ENCODE data around the gene FAM180B.
"Not testable (repeated sequence)": the region's sequence is repeated elsewhere in the genome, so short reads cannot be mapped to it uniquely, and the experiment has no call there.

FAM180B gene

DNA sequence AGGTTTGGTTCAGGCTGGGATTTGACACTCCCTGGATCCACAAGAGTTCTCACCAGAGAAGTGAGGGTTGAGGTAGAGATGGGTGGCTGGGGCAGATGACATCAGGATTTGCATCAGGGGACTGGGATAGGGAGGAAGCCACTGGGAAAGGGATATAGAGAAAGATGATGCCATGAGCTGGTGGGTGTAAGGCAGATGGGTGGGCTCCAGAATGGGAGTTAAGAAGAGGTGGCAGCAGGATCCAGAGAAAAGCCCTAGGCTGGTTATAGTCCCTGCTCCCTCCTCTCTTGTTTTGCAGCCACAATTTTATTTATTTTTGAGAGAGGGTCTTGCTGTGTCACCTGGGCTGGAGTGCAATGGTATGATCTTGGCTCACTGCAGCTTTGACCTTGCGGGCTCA is 9.5 kb downstream of the FAM180B start:
- no peak for DNase-seq

DNA sequence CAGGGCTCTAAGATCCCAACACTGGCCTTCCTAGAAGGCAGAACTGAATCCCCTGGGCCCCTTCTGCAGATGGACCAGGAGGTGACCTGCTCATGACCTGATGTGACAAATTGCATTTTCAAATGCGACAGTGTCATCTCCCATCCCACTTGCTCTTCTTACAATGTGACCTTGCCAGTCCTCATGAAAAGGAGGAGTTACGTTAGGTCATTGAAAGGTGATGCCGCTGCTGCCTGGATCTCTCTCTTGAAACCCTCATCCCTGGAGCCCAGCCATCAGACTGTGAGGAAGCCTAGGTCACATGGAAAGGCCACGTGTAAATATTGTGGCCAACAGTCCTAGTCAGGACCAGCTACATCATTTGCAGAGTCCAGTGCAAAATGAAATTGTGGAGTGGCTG is 13.4 kb downstream of the FAM180B start:
- DNase-seq, result no peak

DNA sequence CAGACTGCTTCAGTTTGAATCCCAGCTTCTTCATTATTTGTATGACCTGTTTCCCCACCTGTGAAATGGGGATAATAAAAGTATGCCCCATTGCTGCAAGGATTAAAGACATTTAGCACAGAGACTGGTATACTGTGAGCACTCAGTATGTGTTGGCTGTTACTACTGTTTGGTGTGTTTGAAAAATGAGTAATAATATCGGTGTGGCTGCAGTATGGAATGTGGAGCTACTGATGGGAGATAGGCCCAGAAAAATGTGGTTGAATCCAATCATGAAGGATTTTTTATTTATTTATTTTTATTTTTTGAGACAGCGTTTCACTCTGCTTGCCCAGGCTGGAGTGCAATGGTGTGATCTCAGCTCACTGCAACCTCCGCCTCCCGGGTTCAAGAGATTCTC is 16.8 kb downstream of the FAM180B start:
- no peak for DNase-seq

DNA sequence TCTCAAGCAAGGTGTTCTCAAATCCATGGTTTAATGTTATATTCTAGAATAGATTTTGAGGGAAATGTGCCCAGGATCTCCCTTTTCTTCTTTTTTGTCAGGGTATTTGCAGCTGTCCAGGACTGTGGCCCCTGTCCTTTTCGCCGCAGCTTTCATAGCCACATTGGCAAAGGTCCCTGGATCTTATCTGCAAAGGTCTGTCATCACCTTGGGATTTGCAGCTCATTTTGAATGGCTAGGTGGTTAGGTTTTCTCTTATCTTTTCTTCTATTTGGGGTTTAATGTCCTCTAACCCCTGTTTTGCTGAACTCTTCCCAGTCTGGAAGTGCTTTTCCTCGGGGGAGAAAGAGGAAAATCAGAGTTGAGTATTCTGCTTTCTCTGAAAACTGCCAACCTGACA is 19.4 kb downstream of the FAM180B start:
- DNase-seq, result no peak

DNA sequence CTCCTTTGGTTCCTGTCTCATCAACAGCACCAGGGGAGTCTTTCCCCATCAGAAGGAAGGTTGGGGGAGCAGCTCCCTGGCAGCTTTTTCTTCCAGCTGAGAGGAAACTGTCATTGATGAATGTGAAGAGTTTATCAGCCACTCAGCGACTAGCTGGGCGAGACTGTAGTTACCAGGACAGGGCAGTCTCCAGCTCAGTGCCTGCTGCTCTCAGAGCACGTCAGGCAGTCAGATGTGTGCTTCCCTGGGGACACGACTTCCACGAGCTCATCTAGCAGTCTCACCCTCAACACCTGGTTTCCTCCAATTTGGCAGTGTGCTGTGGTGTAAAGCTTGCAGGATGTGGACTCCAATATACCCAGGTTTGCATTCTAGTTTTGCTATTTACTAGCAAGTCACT is 20.3 kb downstream of the FAM180B start:
- DNase-seq, result no peak

DNA sequence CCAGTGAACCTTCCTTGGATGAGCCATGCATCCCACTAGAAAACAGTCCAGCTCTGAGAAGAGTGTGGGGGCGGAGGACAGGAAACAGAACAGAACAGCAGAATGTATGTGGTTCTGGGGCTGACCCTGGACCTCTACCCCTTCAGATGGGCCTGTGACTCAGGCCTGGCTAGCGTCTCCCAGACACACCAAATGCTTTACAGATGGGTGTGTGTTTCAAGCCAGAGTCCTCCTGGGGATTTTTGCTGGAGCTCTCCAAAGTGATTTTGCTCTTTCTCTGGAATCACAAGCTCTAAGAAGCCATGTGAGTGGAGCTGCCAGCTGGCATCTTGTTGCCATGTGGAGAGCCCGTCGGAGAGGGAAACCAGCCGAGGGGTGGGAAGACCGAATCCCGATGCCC is 20.9 kb downstream of the FAM180B start:
- no peak for DNase-seq

DNA sequence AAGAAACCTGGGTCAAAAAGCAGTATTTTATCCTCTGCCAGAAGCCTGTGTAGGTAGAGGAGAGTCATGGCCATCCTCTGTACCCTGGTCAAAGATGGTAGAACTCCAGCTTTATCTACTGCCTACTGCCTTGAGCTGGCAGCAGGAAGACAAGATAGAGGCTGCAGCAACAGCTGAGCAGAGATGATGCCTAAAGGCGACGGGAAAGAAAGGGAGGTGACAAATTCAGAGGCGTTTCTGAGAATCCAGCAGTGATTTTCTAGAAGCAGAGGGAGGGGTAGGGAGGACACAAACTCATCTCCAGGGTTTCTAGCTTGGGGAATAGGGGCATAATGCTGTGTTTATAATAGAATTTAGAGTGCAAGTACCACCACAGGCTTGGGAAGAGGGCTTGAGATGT is 23.2 kb downstream of the FAM180B start:
- no peak for DNase-seq

DNA sequence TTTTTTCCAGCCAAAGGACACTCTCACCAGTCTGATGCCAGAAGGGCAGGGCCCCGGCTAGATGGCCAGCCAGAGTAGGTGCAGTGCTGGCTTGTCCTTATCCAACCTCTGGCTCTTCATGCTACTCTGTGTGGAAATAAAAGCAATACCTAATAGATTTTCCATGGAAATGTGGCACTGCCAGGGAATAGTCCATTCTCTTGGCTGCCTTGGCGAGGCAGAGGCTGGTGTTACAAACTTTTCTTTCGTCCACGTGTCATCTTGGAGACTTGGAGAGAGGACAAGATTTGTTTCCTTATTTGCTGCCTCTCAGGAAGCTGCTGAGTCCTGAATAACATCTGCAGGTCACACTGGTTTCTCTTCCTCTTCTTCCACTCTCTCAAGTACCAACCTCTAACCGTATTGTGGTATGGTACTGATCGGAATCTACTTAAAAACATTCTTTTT is 24.9 kb downstream of the FAM180B start:
- DNase-seq, result no peak

DNA sequence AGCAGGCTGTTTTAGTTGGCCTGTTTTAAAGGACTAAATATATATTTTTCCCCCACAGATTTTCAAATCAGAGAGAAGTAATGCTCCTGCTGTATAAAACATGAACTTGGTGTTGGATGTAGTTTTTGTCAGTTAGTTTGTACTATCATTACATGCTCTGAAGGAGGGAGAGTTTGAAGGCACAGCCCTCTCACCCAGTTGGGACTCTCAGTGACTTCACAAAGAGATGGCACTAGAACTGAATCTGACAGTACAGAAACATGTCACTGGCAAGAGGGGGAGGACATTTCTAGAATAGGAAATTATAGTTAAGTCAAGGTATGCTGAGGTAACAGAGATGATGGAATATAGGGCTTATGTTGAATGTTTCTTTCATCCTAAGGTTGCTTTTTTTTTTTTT is 28.8 kb downstream of the FAM180B start:
- DNase-seq, result no peak

DNA sequence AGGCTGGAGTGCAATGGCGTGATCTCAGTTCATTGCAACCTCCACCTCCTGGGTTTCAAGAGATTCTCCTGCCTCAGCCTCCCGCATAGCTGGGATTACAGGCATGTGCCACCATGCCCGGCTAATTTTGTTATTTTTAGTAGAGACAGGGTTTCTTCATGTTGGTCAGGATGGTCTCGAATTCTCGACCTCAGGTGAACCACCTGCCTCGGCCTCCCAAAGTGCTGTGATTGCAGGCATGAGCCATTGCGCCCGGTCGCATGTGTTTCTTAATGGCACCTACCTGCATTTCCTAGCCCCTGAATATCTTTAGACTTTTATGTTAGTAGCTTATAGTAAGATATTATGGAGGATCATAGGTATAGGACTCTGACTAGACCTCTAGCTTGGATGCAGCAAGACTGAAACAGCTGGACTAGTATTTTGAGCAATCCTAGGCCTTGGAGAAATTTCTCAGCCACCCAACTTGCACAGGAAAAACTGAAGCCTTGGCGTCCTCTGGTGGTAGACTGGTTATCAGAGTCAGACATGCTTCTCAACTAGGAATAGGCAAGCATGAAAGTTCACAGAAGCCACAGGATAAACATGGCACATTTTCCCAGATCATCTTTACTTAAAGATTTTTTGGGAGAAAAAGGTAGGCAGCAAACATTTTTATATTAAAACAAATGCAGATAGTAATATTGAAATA is 30.4 kb downstream of the FAM180B start:
- no peak for DNase-seq

DNA sequence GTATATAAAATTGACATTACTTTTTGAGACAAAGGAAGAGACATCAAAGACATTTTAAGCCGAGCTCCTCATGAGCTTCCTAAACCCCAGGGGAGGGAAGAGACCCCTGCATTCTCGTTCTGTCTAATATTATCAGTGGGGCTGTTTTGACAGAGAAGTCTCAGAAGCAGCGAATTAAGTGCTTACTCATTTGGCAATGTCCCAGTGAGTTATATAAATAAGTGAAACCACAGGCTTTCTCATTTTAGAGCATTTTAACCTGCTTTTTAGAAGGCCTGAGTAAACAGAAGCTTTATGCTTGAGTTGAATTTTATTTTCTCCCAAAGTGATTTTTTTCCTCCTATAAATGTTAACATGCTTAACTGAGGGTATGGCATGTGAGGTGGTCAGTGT is 30.9 kb downstream of the FAM180B start:
- DNase-seq, result no peak

DNA sequence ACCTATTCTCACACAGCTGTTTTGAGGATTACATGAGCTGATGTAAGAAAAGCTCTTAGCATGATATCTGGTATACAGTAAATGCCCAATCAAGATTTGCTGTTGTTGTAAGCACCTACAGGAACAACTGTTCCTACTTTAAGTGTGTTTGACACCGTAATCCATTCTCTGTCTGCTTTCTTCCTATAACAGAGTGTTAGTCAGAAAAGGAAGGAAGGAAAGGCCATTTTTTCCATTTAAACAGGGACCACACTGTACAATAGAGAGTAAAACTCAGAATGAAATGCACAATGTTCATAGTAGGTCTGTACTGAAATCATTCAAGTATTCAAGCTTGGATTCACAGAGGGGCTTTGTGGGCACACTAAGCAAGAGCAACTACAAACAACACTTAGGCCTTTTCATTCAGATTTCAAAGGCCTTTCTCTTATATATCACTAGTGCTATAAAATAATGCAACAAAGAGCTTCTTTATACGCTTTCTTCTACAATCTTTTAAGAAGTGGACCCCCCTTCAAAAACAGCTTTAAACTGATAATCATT is 34.4 kb downstream of the FAM180B start:
- DNase-seq, result no peak

DNA sequence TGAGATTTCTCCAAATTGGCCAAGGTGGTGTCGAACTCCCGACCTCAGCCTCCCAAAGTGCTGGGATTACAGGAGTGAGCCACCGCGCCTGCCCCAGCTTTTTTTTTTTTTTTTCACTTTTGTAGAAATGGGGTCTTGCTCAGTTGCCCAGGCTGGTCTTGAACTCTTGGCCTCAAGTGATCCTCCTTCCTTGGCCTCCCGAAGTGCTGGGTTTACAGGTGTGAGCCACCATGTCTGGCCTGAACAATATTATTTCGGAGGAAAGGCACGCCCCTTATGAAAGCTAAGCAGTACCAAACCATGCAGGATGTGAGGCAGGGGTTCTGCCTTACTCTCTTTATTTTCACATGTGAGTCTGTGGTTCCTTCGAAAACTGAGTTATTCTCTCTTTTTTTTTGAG is 39.8 kb downstream of the FAM180B start:
- DNase-seq, result no peak

DNA sequence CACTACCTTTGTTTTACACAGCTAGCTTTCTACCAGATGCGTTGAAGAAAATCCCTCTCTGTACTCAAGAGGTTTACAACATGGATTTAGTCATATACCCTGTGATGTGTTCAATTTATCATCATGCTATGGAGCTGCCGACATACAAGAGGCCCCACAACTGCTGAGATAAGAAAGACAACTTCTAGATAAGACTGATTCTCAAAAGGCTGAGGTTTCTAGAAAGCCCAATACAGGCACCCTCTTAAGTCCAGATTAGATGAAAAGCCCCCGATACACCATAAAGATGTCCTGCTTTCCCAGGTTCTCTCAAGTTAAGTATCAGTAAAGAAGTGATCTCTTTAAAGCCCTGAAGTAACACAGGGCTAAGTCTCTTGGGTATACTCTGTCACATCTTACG is 41.5 kb downstream of the FAM180B start:
- DNase-seq, result no peak

DNA sequence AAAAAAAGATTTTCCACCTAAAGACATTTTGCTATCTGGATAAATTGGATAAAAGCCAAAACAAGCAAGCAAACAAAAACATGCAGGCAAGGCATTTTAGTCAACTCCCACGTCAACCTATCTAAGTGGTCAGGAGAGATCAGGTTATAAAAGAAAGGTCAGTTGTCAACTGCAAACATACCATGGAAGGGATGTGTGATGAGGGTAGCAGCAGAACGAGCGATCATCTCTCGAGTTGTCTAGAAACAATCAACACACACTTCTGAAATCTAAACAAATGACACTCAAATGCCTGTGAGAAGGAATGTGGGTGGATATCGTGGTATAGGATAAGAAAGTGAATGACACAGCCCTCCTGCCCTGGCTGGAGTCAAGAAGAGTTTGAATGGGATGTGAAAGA is 45.0 kb downstream of the FAM180B start:
- no peak for DNase-seq

DNA sequence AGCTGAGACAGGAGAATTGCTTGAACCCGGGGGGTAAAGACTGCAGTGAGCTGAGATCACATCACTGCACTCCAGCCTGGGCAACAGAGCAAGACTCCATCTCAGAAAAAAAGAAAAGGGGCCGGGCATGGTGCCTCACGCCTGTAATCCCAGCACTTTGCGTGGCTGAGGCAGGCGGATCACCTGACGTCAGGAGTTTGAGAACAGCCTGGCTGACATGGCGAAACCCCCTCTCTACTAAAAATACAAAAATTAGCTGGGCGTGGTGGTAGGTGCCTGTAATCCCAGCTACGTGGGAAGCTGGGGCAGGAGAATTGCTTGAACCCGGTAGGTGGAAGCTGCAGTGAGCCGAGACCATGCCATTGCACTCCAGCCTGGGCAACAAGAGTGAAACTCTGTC is 49.9 kb downstream of the FAM180B start:
- DNase-seq, result not testable (repeated sequence)

Measured in NCI-H1694 treated with DMSO at 0.1 percent for 48 hours (cell line).